OCI-LY3 (cell line): ENCODE data around the gene BUD13.

ENCODE experiments used
- H2AFZ ChIP-seq: fragments of 200-600, 300-600 bp; shearing (Covaris generic); 2 replicates; pipeline ENCODE4 v1.6.0; 2014; ENCODE audit warnings: antibody characterized with exemption, low read depth, low read length
- H3K27ac ChIP-seq: fragments of 200-600, 300-600 bp; sonication (generic); 2 replicates; pipeline ENCODE4 v1.5.1; 2014; ENCODE audit warnings: mild to moderate bottlenecking, low read length, moderate library complexity, mixed read lengths
- H3K27me3 ChIP-seq: fragments of 200-600, 300-600 bp; sonication (generic); 2 replicates; pipeline ENCODE4 v1.6.1; 2014; ENCODE audit warnings: low read depth, low read length, mixed read lengths
- H3K36me3 ChIP-seq: fragments of 200-600, 300-600 bp; sonication (generic); replicated peaks from 2 replicates; pipeline ENCODE3; 2014; ENCODE audit warnings: low read depth, low read length, mixed read lengths
- H3K4me1 ChIP-seq: fragments of 300-600, 200-600 bp; sonication (generic); 2 replicates; pipeline ENCODE4 v1.6.1; 2014; ENCODE audit warnings: low read length, mixed read lengths
- H3K4me2 ChIP-seq: fragments of 200-600, 300-600 bp; sonication (generic); 2 replicates; pipeline ENCODE4 v1.6.1; 2014; ENCODE audit warnings: low read length, mixed read lengths
- H3K4me3 ChIP-seq: fragments of 300-600, 200-600 bp; sonication (generic); 2 replicates; pipeline ENCODE4 v1.5.1; 2014; ENCODE audit warnings: antibody characterized with exemption, mild to moderate bottlenecking, low read length, moderate library complexity
- H3K79me2 ChIP-seq: fragments of 300-600, 200-600 bp; shearing (Covaris generic); 2 replicates; pipeline ENCODE4 v1.6.1; 2014; ENCODE audit warnings: mild to moderate bottlenecking, low read length, mixed read lengths
- H3K9ac ChIP-seq: fragments of 300-600, 200-600 bp; shearing (Covaris generic); 2 replicates; pipeline ENCODE4 v1.6.0; 2014; ENCODE audit warnings: mild to moderate bottlenecking, low read length, moderate library complexity
- H3K9me3 ChIP-seq: fragments of 200-600, 300-600 bp; shearing (Covaris generic); 2 replicates; pipeline ENCODE4 v1.6.1; 2014; ENCODE audit warnings: low read length, mixed read lengths; ENCODE audit not compliant: insufficient read depth
- H4K20me1 ChIP-seq: fragments of 200-600, 300-600 bp; sonication (generic); 2 replicates; pipeline ENCODE4 v1.6.1; 2016; ENCODE audit warnings: low read length, mixed read lengths; ENCODE audit not compliant: insufficient read depth
- EZH2phosphoT487 ChIP-seq: fragments of 200-600 bp; shearing (Covaris generic); IDR thresholded peaks from 2 replicates; pipeline ENCODE4 v1.6.1; 2018; ENCODE audit warnings: antibody characterized with exemption, mixed run types, low read depth
- TF ChIP-seq, protein P1 (sequence below): fragments of 200-600, 300-600 bp; sonication (generic); IDR thresholded peaks from 2 replicates; pipeline ENCODE4 v1.5.1; 2014; ENCODE audit warnings: antibody characterized with exemption, low read length, low read depth

The BUD13 gene

DNA sequence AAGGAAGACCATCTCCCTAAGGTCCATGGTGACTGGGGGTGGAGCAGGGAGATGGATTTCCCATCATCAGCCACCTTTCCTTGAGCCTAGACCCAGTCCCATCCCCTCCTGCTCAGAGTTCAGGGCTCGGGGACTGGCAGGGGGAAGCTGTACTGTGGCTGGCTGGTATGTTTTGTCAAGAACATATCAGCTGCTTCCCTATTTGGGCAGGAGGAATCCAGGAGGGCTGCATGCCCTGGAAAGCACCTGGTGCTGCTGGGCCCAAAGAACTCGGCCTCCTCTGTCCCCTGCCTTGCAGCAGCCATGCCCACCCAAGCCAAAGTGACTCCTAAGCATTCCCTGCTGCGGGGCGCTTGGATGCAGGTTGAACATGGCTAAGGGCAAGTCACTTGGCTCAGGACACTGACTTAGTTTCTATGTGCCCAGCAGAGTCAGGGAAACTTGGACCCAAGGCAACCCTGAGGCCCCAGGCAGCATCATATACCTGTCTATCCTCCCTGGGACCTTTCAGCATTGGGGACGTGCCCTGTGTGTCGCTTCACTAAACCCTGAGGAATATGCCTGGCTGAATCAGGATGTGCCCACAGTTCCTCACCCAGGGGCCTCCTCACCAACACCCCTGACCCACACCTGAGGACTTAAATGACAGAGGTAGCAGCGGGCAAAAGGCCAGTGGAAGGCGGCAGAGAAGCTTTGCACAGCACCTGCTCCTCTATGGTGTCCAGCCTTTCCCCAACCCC is 43.1 kb downstream of the BUD13 start:
- peaks cover 15% of the 10 kb centered on the region for H3K4me1 ChIP-seq
- no peak for TF ChIP-seq EZH2phosphoT487
- TF ChIP-seq, protein P1, sequence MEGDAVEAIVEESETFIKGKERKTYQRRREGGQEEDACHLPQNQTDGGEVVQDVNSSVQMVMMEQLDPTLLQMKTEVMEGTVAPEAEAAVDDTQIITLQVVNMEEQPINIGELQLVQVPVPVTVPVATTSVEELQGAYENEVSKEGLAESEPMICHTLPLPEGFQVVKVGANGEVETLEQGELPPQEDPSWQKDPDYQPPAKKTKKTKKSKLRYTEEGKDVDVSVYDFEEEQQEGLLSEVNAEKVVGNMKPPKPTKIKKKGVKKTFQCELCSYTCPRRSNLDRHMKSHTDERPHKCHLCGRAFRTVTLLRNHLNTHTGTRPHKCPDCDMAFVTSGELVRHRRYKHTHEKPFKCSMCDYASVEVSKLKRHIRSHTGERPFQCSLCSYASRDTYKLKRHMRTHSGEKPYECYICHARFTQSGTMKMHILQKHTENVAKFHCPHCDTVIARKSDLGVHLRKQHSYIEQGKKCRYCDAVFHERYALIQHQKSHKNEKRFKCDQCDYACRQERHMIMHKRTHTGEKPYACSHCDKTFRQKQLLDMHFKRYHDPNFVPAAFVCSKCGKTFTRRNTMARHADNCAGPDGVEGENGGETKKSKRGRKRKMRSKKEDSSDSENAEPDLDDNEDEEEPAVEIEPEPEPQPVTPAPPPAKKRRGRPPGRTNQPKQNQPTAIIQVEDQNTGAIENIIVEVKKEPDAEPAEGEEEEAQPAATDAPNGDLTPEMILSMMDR, result no peak
- no peaks in the 10 kb centered on the region for H3K36me3 ChIP-seq
- no peak overlapping the region for H3K27ac ChIP-seq
- H2AFZ ChIP-seq, result no peak overlapping the region
- H3K9me3 ChIP-seq, result no peaks in the 10 kb centered on the region
- H3K9ac ChIP-seq, result no peak overlapping the region
- H3K4me3 ChIP-seq, result no peak overlapping the region
- H3K79me2 ChIP-seq, result no peaks in the 10 kb centered on the region
- H3K27me3 ChIP-seq, result no peaks in the 10 kb centered on the region
- H3K4me2 ChIP-seq, result no peak overlapping the region
- H4K20me1 ChIP-seq, result no peaks in the 10 kb centered on the region

DNA sequence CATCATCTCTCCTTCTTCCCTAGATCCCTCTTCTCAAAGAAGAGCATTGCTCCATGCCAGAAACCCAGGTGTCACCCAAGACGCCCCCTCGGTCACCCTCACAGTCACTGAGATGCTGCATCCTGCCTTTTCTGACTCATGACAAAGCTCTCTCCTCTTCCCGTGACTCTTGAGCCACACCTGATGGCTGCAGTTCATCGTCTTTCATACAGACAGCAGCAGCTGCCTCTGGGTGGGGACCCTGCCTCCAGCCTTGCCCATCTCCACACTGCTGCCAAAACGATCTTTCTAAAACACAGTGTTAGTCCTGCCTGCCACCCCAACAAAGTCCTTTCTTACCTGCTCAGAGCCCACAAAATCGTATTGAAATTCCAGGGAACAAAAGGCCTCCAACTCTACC is 44.8 kb downstream of the BUD13 start:
- Histone ChIP-seq H4K20me1 (no peaks in the 10 kb centered on the region), H3K79me2 (no peaks in the 10 kb centered on the region), H3K4me3 (no peak overlapping the region), H3K4me2 (no peak overlapping the region), H3K27me3 (peaks cover 5% of the 10 kb centered on the region; the same call in 1 of the 2 replicates), H3K9ac (no peak overlapping the region), H2AFZ (no peak overlapping the region), H3K27ac (no peak overlapping the region), H3K4me1 (peaks cover 4% of the 10 kb centered on the region), H3K36me3 (no peaks in the 10 kb centered on the region), H3K9me3 (no peaks in the 10 kb centered on the region)
- no peak for TF ChIP-seq EZH2phosphoT487
- TF ChIP-seq, protein P1, result no peak

DNA sequence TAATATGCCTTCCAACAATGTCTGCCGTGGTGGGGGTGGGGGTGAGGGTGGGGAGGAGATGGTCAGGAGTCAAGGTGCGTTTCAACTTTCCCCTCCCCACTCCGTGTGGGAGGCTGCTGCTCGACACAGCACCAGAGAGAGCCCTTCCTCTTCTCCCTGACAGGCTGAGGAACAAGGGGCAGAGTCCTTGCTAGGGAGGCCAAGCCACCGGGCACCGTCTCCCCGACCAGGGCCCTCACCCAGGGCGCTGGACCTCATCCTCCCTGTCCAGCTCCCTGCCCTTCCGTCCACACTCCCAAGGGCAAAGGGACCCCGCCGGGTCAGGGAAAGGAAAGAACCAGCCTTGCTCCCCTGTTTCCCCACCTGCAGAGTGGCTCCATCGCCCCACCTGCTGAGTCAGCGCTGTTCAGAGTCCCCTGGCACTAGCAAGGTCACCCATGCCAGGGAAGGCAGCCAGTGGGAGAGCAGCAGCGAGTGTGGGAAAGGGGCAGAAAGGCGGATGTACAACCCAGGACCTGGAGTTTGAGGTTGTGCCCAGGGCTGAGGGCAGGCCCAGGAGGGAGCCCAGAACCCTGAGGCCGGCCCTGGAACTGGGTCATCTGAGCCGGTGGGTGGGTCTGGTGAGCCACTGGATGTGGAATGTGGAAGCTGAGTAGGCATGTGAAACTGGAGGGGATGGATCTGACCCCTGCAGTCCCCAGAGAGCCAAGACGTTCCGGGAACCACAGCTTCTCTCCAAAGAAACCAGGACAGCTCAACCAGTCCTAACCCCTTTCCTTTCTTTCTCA is 47.2 kb downstream of the BUD13 start:
- H3K9ac ChIP-seq, result no peak overlapping the region
- TF ChIP-seq EZH2phosphoT487, result no peak
- TF ChIP-seq, protein P1, result no peak

DNA sequence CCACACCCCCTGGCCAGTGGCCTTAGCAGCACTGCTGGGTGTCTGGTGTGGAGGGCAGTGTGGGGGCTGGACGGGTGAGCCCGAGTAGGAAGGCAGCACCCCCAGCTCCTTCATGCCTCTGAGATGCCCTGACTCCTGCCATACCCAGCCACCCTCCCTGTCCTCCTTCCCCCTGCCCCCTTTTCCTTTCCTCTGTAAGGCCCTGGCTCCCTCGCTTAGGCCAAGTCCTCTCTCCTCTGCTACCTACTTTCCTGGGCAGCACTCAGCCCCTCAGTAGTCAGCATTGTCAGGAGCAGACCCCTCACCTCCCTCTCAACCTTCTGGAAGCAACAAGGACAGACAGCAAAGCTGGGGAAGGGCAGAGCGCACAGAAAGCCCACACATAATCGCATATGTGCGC is 48.0 kb downstream of the BUD13 start:
- Histone ChIP-seq H3K79me2 (no peaks in the 10 kb centered on the region), H3K4me3 (no peak overlapping the region), H3K27ac (no peak overlapping the region), H3K4me1 (no peaks in the 10 kb centered on the region), H3K9ac (no peak overlapping the region), H4K20me1 (no peaks in the 10 kb centered on the region), H3K9me3 (no peaks in the 10 kb centered on the region), H3K27me3 (peaks cover 6% of the 10 kb centered on the region; the same call in 1 of the 2 replicates), H3K4me2 (no peak overlapping the region), H2AFZ (no peak overlapping the region), H3K36me3 (no peaks in the 10 kb centered on the region)
- no peak for TF ChIP-seq EZH2phosphoT487
- TF ChIP-seq, protein P1, result no peak

More for the DNA sequence above, 47.2 kb downstream of the BUD13 start:
- Histone ChIP-seq H3K27me3 (peaks cover 6% of the 10 kb centered on the region; the same call in 1 of the 2 replicates), H3K9me3 (no peaks in the 10 kb centered on the region), H3K27ac (no peak overlapping the region), H3K79me2 (no peaks in the 10 kb centered on the region), H3K4me1 (no peaks in the 10 kb centered on the region), H2AFZ (no peak overlapping the region), H4K20me1 (no peaks in the 10 kb centered on the region), H3K36me3 (no peaks in the 10 kb centered on the region), H3K4me3 (no peak overlapping the region), H3K4me2 (no peak overlapping the region)
